ENCODE data around the gene NYNRIN. TPM values are rescaled to one million over a fixed set of nuclear protein-coding genes. Genes with fewer than 3 reads are reported as not detected.

The NYNRIN gene
- total and polyA plus RNA-seq, 11 donors, result 3.6 to 10.0 (median 7.1) TPM

GRCh38 chr14:24364841-24365240, 34.0 kb upstream of the NYNRIN start:
- peaks cover 0 to 37% (median 6%) of the 10 kb centered on the region in 9 donors for H3K27me3 ChIP-seq
- no peaks in the 10 kb centered on the region for H3K9me3 ChIP-seq
- intact Hi-C loops (cut with DNase I), result loop anchor here in 6 of 10 donors (1.0 to 5.0 kb wide), 5 partner anchors 37 to 67 kb away; no protein-coding TSS in a partner anchor

GRCh38 chr14:24365600-24366412, 33.0 kb upstream of the NYNRIN start:
- peak overlapping the region; percentile 77 to 99 (median 90) for H3K27ac ChIP-seq
- peaks cover 0 to 42% (median 20%) of the 10 kb centered on the region in 12 donors for H3K4me1 ChIP-seq
- intact Hi-C loops (cut with DNase I), result loop anchor here (1.0 to 5.0 kb wide), 10 partner anchors 31 to 66 kb away; partner anchors contain the start of genes ADCY4 (in 4 of the 10), NYNRIN (in 2 of the 10), CBLN3 (in 1 of the 10) and KHNYN (in 1 of the 10)
- ATAC-seq (peak; percentile 36 to 59 (median 50)), DNase-seq (peak; percentile 85 to 89 (median 87))
- no peaks in the 10 kb centered on the region for H3K9me3 ChIP-seq
- TF ChIP-seq CTCF (IDR thresholded peaks at IDR 0.05) (peak; percentile 71 to 90 (median 79)), POLR2A (IDR thresholded peaks at IDR 0.05) (no peak)
- H3K36me3 ChIP-seq, result no peaks in the 10 kb centered on the region
- H3K27me3 ChIP-seq, result peaks cover 0 to 37% (median 6%) of the 10 kb centered on the region in 9 donors
- H3K4me3 ChIP-seq, result peak overlapping the region; percentile 21 to 81 (median 57)
- 13 to 16% (median 13%) methylated on average over 27 to 28 of the region's 28 CpGs for WGBS, 4 donors

More at GRCh38 chr14:24364841-24365240, 34.0 kb upstream of the NYNRIN start:
- DNase-seq (no peak), ATAC-seq (no peak)
- Histone ChIP-seq H3K36me3 (no peaks in the 10 kb centered on the region), H3K27ac (peak overlapping the region in 9 of 12 donors; percentile 79 to 99 (median 90)), H3K4me3 (no peak overlapping the region), H3K4me1 (peaks cover 0 to 42% (median 20%) of the 10 kb centered on the region in 12 donors)
- 57 to 81% (median 70%) methylated on average over 1 of the region's 1 CpG for WGBS, 4 donors
- TF ChIP-seq POLR2A (IDR thresholded peaks at IDR 0.05) (no peak), CTCF (IDR thresholded peaks at IDR 0.05) (no peak)

- intact Hi-C loops (cut with DNase I), result loop anchor here in 9 of 10 donors (1.0 to 5.0 kb wide), 10 partner anchors 32 to 66 kb away; partner anchors contain the start of genes ADCY4 (in 4 of the 9), NYNRIN (in 2 of the 9), CBLN3 (in 1 of the 9) and KHNYN (in 1 of the 9)
- no peaks in the 10 kb centered on the region for H3K36me3 ChIP-seq
- no peaks in the 10 kb centered on the region for H3K9me3 ChIP-seq
- WGBS, 4 donors, result 7 to 14% (median 11%) methylated on average over 16 of the region's 16 CpGs
- H3K27me3 ChIP-seq, result peaks cover 0 to 37% (median 6%) of the 10 kb centered on the region in 9 donors
- peak overlapping the region; percentile 21 to 81 (median 57) for H3K4me3 ChIP-seq
- TF ChIP-seq CTCF (IDR thresholded peaks at IDR 0.05) (no peak), POLR2A (IDR thresholded peaks at IDR 0.05) (no peak)
- ATAC-seq (no peak), DNase-seq (no peak)
- H3K27ac ChIP-seq, result peak overlapping the region; percentile 77 to 99 (median 90)
- H3K4me1 ChIP-seq, result peaks cover 0 to 42% (median 20%) of the 10 kb centered on the region in 12 donors
Observed at GRCh38 chr14:24366413-24366720, 32.4 kb upstream of the NYNRIN start.
